Lower lobe of right lung (tissue), 2 donors: Measurements from ENCODE around the gene SLC39A9. TPM values are rescaled to one million over a fixed set of nuclear protein-coding genes. Genes with fewer than 3 reads are reported as not detected.
"Not testable (repeated sequence)": the region's sequence is repeated elsewhere in the genome, so short reads cannot be mapped to it uniquely, and the experiment has no call there.

Experiments
- ATAC-seq, 2 donors: fragments of 200-7000 bp; cut with Tn5 transposase; one replicate each; pipeline ENCODE4 v1.9.1; 2020 to 2022; ENCODE audit warnings: mild to moderate bottlenecking in 2 of 2, moderate library complexity in 2 of 2
- DNase-seq: peaks from one replicate; pipeline ENCODE4 v3.0.0-alpha.2; 2020
- H3K27ac ChIP-seq: fragments of 200-600 bp; one replicate; pipeline ENCODE4 v1.8.0; 2022
- H3K27me3 ChIP-seq: fragments of 200-600 bp; one replicate; pipeline ENCODE4 v1.8.0; 2022; ENCODE audit warnings: low read depth
- H3K36me3 ChIP-seq: fragments of 200-600 bp; one replicate; pipeline ENCODE4 v1.8.0; 2022; ENCODE audit warnings: mild to moderate bottlenecking
- H3K4me1 ChIP-seq: fragments of 200-600 bp; one replicate; pipeline ENCODE4 v1.8.0; 2022
- H3K4me3 ChIP-seq: fragments of 200-600 bp; one replicate; pipeline ENCODE4 v1.8.0; 2022; ENCODE audit warnings: mild to moderate bottlenecking
- H3K9me3 ChIP-seq: fragments of 200-600 bp; one replicate; pipeline ENCODE4 v1.8.0; 2022
- intact Hi-C: fragments of 100-400 bp; cut with DNase I; formaldehyde crosslinking; loops from one replicate; pipeline ENCODE4 v1.11.0; 2022
- total RNA-seq: library from RNA; stranded (reverse); fragmentation: NEBNext Ultra II Directional; extraction: Animal tissue kit (Norgen Biotek cat#: 25700); gene quantifications from one replicate; pipeline ENCODE4 v1.2.1, GENCODE V29; 2021
- TF ChIP-seq, protein P1 (sequence below): fragments of 200-600 bp; IDR thresholded peaks from one replicate; pipeline ENCODE4 v1.8.0; 2022; ENCODE audit warnings: antibody characterized with exemption, mild to moderate bottlenecking
- donor health status: DM: no; HTN: yes; CAD: no; lungs with severe emphysema.

Gene SLC39A9
- total RNA-seq, 1 donor from 2014 or later: 49.6 TPM

DNA sequence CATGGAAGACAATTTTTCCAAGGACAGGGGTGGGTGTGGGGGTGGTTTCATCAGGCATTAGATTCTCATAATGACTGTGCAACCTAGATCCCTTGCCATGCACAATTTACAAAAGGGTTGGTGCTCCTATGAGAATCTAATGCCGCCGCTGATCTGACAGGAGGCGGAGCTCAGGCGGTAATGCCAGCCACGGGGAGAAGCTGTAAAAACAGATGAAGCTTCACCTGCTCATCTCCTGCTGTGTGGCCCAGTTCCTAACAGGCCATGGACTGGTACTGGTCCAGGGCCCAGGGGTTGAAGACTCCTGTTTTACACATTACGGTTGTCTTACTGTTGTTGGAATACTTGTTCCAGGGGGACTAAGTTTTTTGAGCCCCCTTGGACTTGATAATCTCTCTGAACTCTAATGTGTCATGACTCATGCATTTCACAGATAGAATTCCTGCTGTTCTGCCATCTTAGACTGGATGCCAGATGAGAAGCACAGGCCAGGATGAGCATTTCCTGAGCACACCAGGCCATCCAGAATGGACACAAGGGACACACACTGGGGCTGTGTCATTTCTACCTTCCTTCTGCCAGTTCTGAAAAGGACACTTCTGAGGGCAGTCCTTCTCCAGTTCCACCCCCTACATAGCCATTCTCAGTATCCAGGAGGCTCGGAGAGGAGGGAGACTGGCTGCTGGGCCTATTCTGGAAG lies 91.9 kb downstream of the SLC39A9 start:
- Histone ChIP-seq H3K4me3 (no peak overlapping the region), H3K36me3 (no peaks in the 10 kb centered on the region), H3K27ac (no peak overlapping the region), H3K4me1 (no peaks in the 10 kb centered on the region), H3K9me3 (no peaks in the 10 kb centered on the region), H3K27me3 (peaks cover 24% of the 10 kb centered on the region)
- DNase-seq (no peak), ATAC-seq (no peak)
- intact Hi-C loops: no loop called here
- TF ChIP-seq, protein P1, sequence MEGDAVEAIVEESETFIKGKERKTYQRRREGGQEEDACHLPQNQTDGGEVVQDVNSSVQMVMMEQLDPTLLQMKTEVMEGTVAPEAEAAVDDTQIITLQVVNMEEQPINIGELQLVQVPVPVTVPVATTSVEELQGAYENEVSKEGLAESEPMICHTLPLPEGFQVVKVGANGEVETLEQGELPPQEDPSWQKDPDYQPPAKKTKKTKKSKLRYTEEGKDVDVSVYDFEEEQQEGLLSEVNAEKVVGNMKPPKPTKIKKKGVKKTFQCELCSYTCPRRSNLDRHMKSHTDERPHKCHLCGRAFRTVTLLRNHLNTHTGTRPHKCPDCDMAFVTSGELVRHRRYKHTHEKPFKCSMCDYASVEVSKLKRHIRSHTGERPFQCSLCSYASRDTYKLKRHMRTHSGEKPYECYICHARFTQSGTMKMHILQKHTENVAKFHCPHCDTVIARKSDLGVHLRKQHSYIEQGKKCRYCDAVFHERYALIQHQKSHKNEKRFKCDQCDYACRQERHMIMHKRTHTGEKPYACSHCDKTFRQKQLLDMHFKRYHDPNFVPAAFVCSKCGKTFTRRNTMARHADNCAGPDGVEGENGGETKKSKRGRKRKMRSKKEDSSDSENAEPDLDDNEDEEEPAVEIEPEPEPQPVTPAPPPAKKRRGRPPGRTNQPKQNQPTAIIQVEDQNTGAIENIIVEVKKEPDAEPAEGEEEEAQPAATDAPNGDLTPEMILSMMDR: no peak

DNA sequence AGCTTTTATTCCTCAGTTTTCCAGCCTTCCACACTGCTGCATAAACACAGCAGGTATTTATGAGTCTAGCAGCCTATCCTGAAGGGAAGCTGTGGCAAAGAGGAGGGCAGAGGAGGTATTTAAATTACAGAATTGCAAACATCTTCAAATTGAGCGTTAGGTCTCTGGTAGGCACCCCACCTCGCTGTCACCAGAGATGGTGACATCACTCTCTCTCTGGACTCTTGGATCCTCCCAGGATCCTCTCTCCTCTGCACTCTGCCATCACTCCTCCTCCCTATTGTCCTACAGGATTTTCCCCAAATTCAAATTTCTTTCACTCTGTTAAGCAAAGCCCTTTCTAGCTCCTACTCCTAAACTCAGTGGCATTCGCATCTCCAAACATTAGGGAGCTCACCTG lies 92.7 kb downstream of the SLC39A9 start:
- Histone ChIP-seq H3K27ac (no peak overlapping the region), H3K9me3 (no peaks in the 10 kb centered on the region), H3K4me3 (no peak overlapping the region), H3K4me1 (no peaks in the 10 kb centered on the region), H3K36me3 (no peaks in the 10 kb centered on the region), H3K27me3 (peaks cover 16% of the 10 kb centered on the region)
- no peak for ATAC-seq
- no peak for DNase-seq
- intact Hi-C loops: no loop called here
- TF ChIP-seq, protein P1: no peak

DNA sequence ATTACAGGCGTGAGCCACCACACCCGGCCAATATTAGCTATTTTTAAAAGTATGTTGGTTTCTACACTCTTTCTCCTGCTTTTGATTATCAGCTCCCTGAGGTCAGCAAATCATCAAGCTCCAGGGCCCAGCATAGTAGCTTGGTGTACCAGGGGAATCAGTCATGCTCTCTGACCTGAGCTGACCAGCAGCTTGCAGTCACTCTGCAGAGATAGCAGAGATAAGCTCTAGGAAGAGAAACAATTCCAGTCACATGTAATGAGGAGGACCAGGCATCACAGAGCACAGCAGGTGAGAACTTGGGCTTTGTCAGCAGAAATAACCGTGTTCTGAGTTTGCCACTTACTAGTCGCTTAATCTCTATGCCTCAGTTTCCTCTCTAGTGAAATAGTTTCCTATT lies 94.5 kb downstream of the SLC39A9 start:
- no peak for DNase-seq
- Histone ChIP-seq H3K4me3 (no peak overlapping the region), H3K4me1 (no peaks in the 10 kb centered on the region), H3K9me3 (no peaks in the 10 kb centered on the region), H3K36me3 (no peaks in the 10 kb centered on the region), H3K27ac (no peak overlapping the region), H3K27me3 (peaks cover 2% of the 10 kb centered on the region)
- intact Hi-C loops: no loop called here
- TF ChIP-seq, protein P1: no peak
- ATAC-seq: no peak

DNA sequence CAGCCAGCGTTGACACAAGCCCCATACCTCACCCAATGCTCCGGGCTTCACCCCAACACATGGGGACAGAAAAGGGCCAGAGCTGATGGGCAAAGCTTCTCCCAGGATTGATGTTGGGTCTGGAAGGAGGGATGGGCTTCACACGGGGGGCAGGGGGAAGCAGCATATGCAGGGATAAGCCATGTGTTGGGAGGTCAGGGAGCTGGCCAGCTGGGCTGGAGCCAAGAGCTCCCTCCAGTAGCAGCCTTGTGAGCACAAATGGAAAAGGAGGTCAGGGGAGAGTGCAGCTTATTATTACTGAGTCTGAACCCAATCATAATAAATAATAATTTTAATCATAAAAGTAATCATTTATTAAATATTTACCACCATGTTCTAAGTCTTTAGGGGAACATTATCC lies 95.3 kb downstream of the SLC39A9 start:
- intact Hi-C loops: no loop called here
- no peak for ATAC-seq
- H3K4me1 ChIP-seq: no peaks in the 10 kb centered on the region
- TF ChIP-seq, protein P1: no peak
- H3K27ac ChIP-seq: no peak overlapping the region
- DNase-seq: no peak
- no peaks in the 10 kb centered on the region for H3K36me3 ChIP-seq
- no peaks in the 10 kb centered on the region for H3K27me3 ChIP-seq
- no peak overlapping the region for H3K4me3 ChIP-seq
- no peaks in the 10 kb centered on the region for H3K9me3 ChIP-seq

DNA sequence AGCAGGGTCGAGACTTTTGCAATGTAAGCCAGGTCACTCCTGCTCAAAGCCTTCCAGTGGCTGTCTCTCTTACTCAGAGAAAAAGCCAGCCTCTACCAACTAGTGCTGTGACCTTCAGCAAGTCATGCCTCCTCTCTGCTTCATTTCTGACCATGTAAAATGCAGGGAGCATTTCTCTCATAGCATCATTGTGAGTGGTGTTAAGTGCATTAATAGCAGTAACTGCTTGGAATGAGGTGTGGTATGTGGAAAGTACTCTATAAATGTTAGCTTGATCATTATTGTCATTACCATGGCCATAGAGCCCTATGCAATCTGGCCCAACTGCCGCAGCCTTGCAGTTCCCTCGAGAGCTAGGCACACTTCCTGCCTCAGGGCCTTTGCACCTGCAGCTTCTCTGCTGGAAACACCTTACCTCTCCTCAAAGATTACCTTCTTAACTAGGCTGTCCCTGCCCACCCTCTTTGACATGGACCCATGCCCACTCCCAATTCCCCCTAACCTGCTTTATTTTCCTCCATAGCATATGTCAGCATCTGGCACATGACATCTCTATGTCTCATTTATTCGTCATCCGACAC lies 96.9 kb downstream of the SLC39A9 start:
- TF ChIP-seq, protein P1: no peak
- no peak for DNase-seq
- H3K27me3 ChIP-seq: no peaks in the 10 kb centered on the region
- no peaks in the 10 kb centered on the region for H3K4me1 ChIP-seq
- intact Hi-C loops: no loop called here
- no peak for ATAC-seq
- no peak overlapping the region for H3K27ac ChIP-seq
- H3K36me3 ChIP-seq: no peaks in the 10 kb centered on the region
- no peak overlapping the region for H3K4me3 ChIP-seq
- no peaks in the 10 kb centered on the region for H3K9me3 ChIP-seq

DNA sequence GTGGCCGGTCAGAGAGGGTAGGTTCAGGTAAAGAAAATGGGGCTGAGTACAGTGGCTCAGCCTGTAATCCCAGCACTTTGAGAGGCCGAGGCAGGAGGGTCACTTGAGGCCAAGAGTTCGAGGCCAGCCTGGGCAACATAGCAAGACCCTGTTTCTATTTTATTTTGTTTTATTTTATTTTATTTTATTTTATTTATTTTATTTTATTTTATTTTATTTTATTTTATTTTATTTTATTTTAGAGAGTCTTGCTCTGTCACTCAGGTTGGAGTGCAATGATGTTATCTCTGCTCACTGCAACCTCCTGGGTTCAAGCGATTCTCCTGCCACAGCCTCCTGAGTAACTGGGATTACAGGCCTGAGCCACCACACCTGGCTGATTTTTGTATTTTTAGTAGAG lies 99.4 kb downstream of the SLC39A9 start:
- H3K27me3 ChIP-seq, H3K4me3 ChIP-seq, H3K36me3 ChIP-seq, H3K27ac ChIP-seq, H3K4me1 ChIP-seq, ATAC-seq, H3K9me3 ChIP-seq, intact Hi-C loops, DNase-seq: not testable (repeated sequence)

DNA sequence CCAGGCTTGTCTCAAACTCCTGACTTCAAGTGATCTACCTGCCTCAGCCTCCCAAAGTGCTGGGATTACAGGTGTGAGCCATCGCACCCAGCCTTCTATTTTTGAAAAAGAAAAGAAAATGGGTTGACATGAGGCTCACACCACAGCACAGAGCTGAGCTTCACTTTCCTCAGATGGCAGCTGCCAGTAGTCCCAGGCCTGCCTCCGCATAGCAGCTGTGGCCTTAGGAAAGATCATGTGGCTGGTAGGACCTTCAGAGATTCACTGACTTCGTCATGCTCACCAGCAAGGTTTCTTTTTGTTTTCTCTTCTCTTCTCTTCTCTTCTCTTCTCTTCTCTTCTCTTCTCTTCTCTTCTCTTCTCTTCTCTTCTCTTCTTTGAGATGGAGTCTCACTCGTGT lies 99.8 kb downstream of the SLC39A9 start:
- H3K27me3 ChIP-seq, H3K4me3 ChIP-seq, H3K36me3 ChIP-seq, DNase-seq, H3K9me3 ChIP-seq, H3K4me1 ChIP-seq, H3K27ac ChIP-seq, intact Hi-C loops, ATAC-seq: not testable (repeated sequence)
